Right lobe of liver (tissue), 6 donors: ENCODE data around the gene CENPP. TPM values are rescaled to one million over a fixed set of nuclear protein-coding genes. Genes with fewer than 3 reads are reported as not detected.

Experiments
- ATAC-seq, 4 donors: fragments of 200-7000 bp; cut with Tn5 transposase; one replicate each; pipeline ENCODE4 v1.9.1; 2020; ENCODE audit warnings: mild to moderate bottlenecking in 4 of 4, moderate library complexity in 4 of 4
- DNase-seq, 3 donors: peaks; one replicate each; pipeline ENCODE4 v3.0.0-alpha.2; 2020
- H3K27ac ChIP-seq, 3 donors: fragments of 200-600 bp; one replicate each; pipeline ENCODE4 v1.8.0; 2022
- H3K27me3 ChIP-seq, 2 donors: fragments of 200-600 bp; one replicate each; pipeline ENCODE4 v1.8.0; 2022
- H3K36me3 ChIP-seq, 4 donors: fragments of 200-600 bp; sonication (generic) in 1 of 4; one replicate each; pipeline versions ENCODE4 v1.5.1 to v1.8.0; 2017 to 2022; ENCODE audit warnings: control low read depth in 1 of 4
- H3K4me1 ChIP-seq, 4 donors: fragments of 200-600 bp; sonication (generic) in 1 of 4; one replicate each; pipeline versions ENCODE4 v1.5.1 to v1.8.0; 2017 to 2022; ENCODE audit warnings: control low read depth in 1 of 4
- H3K4me3 ChIP-seq, 3 donors: fragments of 200-600 bp; one replicate each; pipeline ENCODE4 v1.8.0; 2022
- H3K9me3 ChIP-seq, 4 donors: fragments of 200-600 bp; sonication (generic) in 1 of 4; one replicate each; pipeline versions ENCODE4 v1.5.1 to v1.8.0; 2017 to 2022; ENCODE audit warnings: control low read depth in 1 of 4
- CTCF ChIP-seq, 4 donors: fragments of 200-600 bp in 3 of 4; fragments of 450-650 bp in 1 of 4; IDR thresholded peaks; one replicate each; pipeline versions ENCODE4 v1.5.1 to v1.8.0; 2016 to 2022; ENCODE audit warnings: antibody characterized with exemption in 4 of 4, mild to moderate bottlenecking in 2 of 4
- POLR2A ChIP-seq: fragments of 450-650 bp; IDR thresholded peaks from one replicate; pipeline ENCODE4 v1.6.1; 2017; ENCODE audit warnings: antibody characterized with exemption, mild to moderate bottlenecking
- WGBS: methylation state at CpG from one replicate; pipeline ENCODE4 v1.1.6; 2018; ENCODE audit warnings: low coverage, low lambda C conversion rate; ENCODE audit not compliant: insufficient coverage; ENCODE audit errors: missing lambda C conversion rate; 5-methylcytosine and 5-hydroxymethylcytosine counted together
- intact Hi-C, 2 donors: fragments of 100-400 bp; cut with DNase I; formaldehyde crosslinking; loops; one replicate each; pipeline versions ENCODE4 v1.11.2 to v1.14.1; 2022
- total RNA-seq, 6 experiments: library from RNA; depleted of rRNA in 2 of 6; stranded (reverse); fragments of >200 nt in 2 of 6; fragmentation: NEBNext Ultra II Directional in 3 of 6; extraction: Animal tissue kit (Norgen Biotek cat#: 25700) in 3 of 6; gene quantifications; one replicate each; pipeline versions ENCODE4 v1.1.0 to v1.2.4, GENCODE V29; 2016 to 2023
- donor health status: DM: no; HTN: yes; CAD: no.
- donor health status: DM: no; HTN: no; CAD: no.
- donor health status: DM: no; HTN: no; CAD: no.
- donor health status: DM: no; HTN: yes; CAD: no.
- donor health status: DM: no; HTN: yes; CAD: no.

The CENPP gene
- total RNA-seq, 6 experiments from 2014 or later: 1.0 to 3.7 (median 1.5) TPM

GRCh38 chr9:92658611-92659010 is 332.9 kb downstream of the CENPP start:
- Histone ChIP-seq H3K36me3 (no peaks in the 10 kb centered on the region), H3K27ac (no peak overlapping the region), H3K4me3 (no peak overlapping the region), H3K27me3 (no peaks in the 10 kb centered on the region), H3K4me1 (peaks cover 0 to 13% (median 6%) of the 10 kb centered on the region in 4 donors), H3K9me3 (no peaks in the 10 kb centered on the region)
- no peak for ATAC-seq
- WGBS: 92% methylated on average over 4 of the region's 4 CpGs
- TF ChIP-seq CTCF (IDR thresholded peaks at IDR 0.05): no peak
- TF ChIP-seq POLR2A: no peak
- intact Hi-C loops: no loop called here
- DNase-seq: no peak

- TF ChIP-seq CTCF (IDR thresholded peaks at IDR 0.05) (no peak), POLR2A (no peak)
- no peak for DNase-seq
- Histone ChIP-seq H3K4me3 (no peak overlapping the region), H3K27ac (no peak overlapping the region), H3K27me3 (no peaks in the 10 kb centered on the region), H3K9me3 (no peaks in the 10 kb centered on the region), H3K36me3 (no peaks in the 10 kb centered on the region), H3K4me1 (peaks cover 0 to 13% (median 6%) of the 10 kb centered on the region in 4 donors)
- 96% methylated on average over 5 of the region's 10 CpGs for WGBS
- intact Hi-C loops: no loop called here
- ATAC-seq: no peak
Observed at GRCh38 chr9:92659601-92660000, 333.8 kb downstream of the CENPP start.

GRCh38 chr9:92660266-92660665 is 334.5 kb downstream of the CENPP start:
- intact Hi-C loops: loop anchor here in 1 of 2 donors (10.0 kb wide), 1 partner anchor 105 kb away; the partner anchor contains the start of gene BICD2
- DNase-seq (no peak), ATAC-seq (no peak)
- Histone ChIP-seq H3K4me3 (no peak overlapping the region), H3K4me1 (peaks cover 0 to 16% (median 6%) of the 10 kb centered on the region in 4 donors), H3K36me3 (no peaks in the 10 kb centered on the region), H3K27ac (no peak overlapping the region), H3K27me3 (no peaks in the 10 kb centered on the region), H3K9me3 (no peaks in the 10 kb centered on the region)
- TF ChIP-seq CTCF (IDR thresholded peaks at IDR 0.05): no peak
- TF ChIP-seq POLR2A: no peak
- 63% methylated on average over 2 of the region's 4 CpGs for WGBS

GRCh38 chr9:92661127-92661526 is 335.4 kb downstream of the CENPP start:
- H3K36me3 ChIP-seq: no peaks in the 10 kb centered on the region

More at GRCh38 chr9:92661127-92661526, 335.4 kb downstream of the CENPP start:
- intact Hi-C loops: loop anchor here in 1 of 2 donors (10.0 kb wide), 1 partner anchor 104 kb away; the partner anchor contains the start of gene BICD2
- no peak overlapping the region for H3K27ac ChIP-seq
- ATAC-seq (no peak), DNase-seq (no peak)
- H3K9me3 ChIP-seq: no peaks in the 10 kb centered on the region
- no peak for TF ChIP-seq CTCF (IDR thresholded peaks at IDR 0.05)
- no peak for TF ChIP-seq POLR2A
- no peaks in the 10 kb centered on the region for H3K27me3 ChIP-seq
- H3K4me1 ChIP-seq: peaks cover 0 to 13% (median 6%) of the 10 kb centered on the region in 4 donors
- no CpG with 5 or more reads among the region's 5 CpGs for WGBS
- no peak overlapping the region for H3K4me3 ChIP-seq
